Measurements from ENCODE around the gene DUSP23.

Gene DUSP23

DNA sequence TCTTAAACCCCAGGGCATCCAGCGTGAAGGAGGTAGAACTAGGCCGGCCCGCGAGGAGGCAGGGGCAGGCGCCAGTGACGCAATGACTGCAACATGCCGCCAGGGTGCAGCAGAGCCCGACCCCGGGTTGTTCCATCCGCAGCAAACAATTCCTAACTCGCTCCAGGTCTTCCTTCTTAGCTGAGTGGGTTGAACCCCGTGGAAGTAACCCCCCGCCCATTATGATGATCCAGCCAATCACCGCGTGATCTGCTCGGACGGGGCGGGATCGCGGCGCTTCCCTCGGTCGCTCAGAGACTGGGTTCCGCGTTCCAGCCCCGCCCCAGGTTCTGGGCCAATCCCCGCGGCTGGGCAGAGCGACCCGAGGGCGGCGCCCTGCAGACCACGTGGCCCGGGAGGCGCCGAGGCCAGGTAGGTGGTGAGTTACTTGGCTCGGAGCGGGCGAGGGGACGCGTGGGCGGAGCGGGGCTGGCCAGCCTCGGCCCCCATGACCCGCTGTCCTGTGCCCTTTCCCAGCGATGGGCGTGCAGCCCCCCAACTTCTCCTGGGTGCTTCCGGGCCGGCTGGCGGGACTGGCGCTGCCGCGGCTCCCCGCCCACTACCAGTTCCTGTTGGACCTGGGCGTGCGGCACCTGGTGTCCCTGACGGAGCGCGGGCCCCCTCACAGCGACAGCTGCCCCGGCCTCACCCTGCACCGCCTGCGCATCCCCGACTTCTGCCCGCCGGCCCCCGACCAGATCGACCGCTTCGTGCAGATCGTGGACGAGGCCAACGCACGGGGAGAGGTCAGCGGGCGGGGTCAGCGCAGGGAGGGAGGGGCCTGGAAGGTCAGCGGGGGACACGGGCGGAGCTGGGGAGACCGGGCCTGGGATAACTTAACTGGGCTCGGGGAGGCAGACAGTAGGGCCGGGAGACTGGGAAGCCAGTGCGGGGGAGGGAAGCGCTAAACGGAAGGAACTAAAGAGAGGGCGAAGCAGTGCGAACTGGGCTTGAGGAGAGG is at the start of gene DUSP23:
Gene DUSP23 (plus strand): TSS at position 380 of the 1,000 bp plus-strand sequence. CDS start 139 bp downstream, at position 519.
- peak; percentile 99 for DNase-seq

DNA sequence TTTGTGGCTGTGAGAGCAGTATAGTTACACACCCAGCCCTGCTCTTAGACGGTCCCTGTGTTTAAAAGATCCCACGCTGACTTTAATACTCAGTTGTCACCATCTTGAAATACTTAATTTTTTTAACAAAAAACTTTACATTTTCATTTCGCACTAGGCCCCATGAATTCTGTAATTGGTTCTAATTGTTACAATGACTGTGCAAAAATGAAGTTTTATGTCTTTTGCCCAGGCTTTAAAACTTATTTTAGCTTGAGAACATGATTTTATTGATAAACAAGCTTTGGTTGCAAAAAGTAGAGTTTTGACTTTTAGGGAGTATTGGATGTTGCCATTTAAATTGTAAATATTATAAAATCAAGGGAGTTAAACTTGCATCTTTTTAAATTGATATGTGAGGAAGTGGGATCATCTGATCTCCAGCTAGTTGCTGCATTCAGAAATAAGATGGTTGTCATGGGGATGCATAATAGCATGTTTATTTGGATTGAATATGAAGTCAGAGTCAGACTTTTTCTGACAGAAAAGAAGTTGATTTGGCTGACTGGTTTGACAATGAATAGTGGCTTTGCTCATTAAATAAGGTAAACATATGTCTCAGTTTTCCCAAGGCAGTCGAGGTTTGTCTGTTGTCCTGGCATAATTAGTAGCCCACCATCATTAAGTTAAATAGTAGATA is 43.4 kb upstream of the DUSP23 start:
- no peak for DNase-seq

DNA sequence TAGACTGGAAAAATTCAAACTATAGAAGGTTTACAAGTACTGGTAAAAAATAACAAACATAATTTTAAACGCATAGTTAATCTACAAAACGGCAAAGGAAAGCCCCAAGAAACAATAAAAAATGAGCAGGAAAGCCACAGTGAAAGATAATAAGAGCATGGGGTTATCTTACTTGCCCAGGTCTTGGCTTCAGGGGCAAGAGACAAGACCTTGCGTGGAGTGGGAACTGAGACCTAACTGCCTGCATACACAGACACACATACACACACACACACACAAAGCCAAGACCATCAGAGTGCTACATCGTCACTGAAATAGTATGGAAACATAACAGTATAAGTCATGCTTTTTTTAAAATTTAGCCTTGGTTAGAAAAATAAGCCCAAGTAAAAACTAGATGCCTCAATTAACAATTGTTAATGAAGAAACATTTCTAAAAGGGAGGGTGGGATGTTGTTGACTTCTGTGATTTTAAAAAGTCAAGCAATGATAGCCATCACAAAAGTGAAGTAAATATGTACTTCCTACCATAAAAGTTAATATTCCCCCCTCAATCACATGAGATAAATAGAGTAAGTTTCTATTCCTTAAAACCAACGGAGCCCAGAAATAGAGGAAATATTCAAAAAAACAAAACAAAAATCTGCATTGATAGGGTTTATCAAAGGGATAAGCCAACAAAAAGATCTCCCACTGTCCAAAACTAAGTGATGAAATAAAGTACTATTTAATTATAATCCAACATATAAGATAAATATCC is 36.9 kb upstream of the DUSP23 start:
- peak; percentile 25 for DNase-seq

DNA sequence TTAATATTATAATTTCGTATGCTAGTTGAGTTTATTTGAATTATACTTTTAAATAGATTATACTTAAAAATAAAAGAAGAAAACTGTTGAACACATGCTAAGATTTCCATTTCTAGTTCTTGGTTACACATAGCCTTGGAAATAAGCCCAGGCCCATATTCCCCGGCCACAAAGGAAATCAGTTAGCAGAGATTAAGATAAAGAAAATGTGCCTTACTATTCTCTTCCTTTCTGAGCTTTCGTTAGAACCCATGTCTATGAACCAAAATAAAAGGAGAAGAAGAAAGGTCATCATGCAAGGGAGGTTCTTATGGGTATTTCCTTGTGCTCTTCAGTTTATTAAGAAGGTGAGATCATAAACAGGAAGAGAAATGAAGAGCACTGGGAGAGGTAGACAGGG is 34.1 kb upstream of the DUSP23 start:
- no peak for DNase-seq

DNA sequence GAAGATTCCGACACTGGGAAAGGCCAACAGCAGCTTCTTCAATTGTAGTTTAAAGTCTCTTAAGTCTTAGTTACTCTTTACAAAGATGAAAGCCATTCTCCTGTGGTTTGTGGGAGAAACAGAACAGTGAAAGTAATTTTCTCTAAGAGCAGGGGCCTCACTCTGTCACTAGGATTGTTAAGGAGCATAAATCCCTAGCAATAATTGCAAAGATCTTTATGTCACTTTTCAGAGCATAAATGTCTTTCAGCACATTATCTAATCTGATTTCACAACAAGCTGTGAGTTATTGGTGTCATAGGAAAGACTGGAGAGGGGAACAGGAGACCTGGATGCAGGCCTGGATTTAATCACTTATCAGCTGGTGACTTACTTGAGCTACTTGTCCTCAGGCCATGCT is 32.4 kb upstream of the DUSP23 start:
- DNase-seq = no peak

DNA sequence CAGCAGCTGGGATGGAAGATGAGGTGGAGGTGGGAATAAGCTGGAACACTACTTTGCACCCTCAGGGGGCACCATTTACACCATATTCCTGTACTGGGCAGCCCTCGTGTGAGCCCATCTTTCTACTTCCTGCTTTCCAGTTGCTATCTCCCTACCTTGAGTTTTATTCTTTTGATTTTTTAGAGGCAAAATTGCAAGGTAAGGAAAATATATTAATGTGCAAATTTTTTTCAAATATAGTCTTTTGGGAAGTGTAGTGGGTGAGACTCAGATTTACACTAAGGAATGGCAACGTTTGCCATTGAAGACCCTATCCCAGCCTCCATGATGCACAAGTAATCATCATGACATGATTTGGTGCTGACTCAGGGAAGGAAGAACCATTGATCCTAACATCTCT is 31.1 kb upstream of the DUSP23 start:
- no peak for DNase-seq

DNA sequence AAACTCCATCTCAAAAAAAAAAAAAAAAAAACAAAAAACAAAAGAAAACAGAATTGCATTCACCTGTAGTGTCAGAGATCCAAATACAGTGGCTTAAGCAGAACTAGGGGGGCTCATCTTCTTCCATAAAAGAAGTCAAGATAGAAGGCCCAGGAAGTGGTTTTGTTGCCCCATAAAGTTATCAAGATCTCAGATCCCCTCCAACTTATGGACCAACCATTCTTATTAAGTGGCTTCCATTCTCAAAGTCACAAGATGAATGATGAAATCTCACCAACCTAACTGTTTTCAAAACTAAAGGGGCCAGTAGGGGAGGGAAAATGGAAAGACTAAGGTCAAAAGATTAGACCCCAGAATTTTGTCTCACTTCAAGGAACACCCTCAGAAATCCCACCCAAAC is 30.1 kb upstream of the DUSP23 start:
- no peak for DNase-seq

DNA sequence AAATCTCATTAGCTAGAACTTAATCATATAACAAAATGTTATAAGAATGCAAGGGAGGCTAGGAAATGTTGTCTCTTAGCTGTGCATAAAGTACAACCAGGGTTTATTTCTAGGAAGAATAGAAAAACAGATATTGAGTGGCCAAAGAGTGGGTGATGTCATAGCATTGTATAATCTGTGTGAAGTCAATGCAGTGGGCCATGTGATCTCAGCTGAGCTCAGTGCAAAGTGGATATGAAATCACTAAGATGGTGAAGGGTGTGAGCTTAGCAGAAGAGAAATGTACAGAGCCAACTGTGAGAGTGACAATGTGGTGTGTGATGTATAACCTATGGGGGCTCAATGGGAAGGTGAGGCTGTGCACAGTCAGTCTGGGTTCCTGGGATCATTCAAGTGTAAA is 29.7 kb upstream of the DUSP23 start:
- peak; percentile 33 for DNase-seq

DNA sequence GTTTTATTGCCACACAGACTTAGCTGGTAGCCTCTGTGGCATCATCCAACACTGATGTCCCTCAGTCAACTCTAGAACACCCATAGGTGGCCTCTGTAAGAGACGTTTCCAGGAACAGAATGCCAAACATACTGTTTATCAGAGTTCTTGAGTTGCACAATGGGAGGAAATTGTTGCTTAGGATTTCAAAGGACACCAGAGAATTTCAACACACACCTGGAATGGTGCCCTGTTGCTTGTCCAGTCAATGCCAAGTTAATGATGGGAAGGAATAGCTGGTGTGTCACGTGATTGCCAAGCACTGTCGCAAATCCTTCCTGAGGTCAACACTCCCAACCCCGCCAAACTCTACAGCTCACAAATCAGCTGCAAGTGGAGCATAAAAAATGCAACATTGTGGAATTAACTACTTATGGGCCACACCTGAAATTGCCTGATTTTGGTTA is 28.6 kb upstream of the DUSP23 start:
- no peak for DNase-seq

DNA sequence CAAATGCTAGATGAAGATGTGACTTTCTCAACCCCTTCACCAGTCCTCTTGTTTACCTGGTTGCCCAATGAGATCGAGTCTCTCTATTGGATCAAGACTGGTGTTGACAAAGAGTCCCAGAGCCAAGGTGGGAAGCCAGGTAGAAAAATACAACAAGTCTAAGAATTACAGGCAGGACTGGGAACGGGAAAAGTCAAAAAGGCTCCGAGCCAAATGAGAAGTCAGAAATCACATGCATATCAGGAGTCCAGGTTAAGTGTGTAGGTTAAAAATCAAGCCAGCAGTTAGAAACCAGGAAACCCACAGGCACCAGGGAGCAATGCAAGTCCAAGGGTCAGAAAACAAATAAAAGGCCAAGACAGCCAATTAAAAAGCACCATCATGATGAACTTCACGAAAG is 27.4 kb upstream of the DUSP23 start:
- DNase-seq = no peak

DNA sequence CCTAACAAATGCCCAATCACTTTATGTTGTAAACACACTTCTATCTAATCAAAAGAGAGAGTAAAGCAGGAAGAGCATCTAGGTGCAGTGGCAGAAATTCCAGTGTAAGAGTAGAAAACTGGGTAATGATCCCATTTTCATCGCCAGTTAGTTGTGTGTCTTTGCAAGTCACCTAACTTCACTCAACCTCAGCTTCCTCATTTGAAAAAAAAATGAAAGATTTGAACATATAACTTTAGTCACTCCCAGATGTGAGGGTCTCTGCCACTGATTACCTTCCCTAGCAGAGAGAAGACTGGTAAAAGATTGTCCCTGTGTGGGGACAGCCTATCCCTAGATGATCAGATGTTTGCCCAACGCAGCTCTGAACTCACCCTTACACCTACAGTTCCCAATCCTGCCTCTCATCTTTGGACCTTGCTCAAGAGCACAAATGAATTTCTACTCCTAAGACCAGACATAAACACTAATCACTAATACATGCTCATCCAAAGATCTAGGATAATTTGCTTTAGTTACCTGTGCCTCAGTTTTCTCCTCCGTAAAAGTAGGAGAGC is 25.2 kb upstream of the DUSP23 start:
- no peak for DNase-seq

DNA sequence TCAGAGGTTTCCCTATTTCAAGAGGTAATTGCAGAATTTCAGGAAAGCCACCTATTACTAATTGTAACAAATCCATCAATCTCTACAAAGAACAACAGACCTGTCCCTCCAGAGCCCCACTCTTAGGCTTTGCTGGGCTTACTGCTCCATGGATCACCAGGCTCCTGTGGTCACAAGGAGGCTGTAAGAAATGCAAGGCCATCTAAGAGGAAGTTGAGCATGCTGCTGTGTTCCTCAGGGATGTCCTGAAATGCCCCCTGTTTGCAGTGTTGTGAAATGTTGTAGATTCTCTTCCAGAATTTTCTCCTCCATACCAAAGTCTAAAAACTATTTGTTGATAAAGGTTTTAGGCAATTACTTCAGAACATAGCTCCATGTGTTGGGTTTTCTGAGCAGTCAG is 24.4 kb upstream of the DUSP23 start:
- peak; percentile 67 for DNase-seq

DNA sequence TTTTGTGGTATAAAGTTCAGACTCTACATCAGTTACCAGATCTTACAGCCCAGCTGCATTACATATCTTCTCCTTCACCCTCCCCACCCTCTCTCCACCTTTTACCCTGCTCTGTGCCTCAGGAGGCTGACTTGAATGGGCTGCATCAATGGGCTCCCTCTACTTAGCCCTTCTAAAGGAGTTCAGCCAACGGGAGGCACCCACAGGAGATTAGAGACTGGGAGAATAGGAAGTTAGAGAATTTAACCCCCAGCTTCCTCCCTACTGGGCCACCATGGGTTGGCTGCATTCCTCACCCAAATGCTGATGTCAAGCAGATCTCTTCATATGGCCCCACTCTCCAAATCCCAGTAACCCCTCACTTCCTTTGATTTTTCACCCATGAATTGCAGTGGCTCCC is 17.1 kb upstream of the DUSP23 start:
- no peak for DNase-seq

DNA sequence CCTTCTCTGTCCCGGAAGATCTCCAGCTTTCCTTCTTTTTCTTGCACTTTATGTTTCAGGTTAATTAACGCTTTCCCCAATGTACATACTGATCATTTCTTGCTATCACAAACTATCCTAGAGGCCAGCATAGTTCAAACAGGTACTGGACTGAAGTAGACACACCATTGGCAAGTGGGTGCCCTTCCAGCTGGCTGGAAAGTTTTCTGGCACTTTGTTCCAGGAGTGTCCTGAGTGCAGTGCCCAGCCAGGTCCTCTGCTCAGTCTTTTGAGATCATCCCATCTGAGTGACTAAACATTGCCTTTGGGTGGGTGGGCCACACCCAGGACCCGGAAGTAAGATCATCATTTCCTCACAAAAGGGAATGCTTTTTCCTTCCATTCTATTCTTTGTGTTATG is 15.0 kb upstream of the DUSP23 start:
- DNase-seq = no peak

DNA sequence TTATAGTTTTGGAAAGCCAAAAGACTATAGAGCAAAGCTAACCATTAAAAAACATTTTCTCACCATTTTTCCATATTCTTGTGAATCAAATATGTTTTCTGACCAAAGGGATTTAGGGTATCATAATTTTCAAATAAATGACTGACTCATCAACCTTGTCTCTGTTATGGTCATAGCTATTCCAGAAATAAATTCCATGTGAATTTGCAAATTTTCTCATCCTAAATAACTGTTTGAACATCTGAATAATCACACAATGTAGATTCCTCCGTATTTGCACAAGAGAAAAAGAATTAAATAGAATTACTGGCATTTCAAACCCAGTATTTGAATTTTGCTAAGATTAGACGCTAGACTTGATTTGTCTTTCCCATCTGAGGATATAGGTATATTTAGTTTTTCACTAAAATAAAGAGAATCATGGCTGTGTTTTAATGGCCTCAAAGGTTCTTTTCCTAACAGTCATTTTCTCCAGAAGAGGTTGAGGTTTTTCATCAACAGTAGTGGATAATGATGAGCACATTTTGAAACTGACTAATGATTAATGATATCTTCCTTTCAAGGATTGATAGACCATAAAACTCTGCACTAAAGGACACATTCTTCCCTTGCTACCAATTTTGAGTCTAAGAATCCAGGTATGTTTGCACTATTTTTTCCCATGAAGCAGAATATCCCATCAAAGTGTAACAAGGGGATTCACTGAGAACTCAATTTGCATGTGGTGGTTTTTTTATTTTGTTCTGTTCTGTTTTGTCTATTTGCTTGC is 9.5 kb upstream of the DUSP23 start:
- DNase-seq = no peak

DNA sequence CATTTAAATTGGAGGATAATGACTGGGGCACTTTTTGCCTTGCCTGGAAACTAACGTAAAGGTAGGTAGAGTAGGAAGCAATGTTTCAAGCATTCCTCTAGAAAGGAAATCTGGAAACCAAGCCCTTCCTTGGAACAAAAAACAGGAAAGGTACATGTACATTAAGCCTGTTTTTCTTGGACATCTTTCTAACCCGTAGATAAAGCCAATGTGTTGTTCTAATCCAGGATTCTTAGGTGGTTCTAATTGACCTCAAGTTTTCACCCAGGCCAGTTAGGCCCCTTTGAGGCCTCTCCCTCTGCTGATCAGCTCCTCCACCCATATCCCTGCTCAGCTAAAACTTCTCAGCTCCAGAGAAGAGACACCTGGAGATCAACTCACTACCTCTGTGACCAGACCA is 6.3 kb upstream of the DUSP23 start:
- no peak for DNase-seq

DNA sequence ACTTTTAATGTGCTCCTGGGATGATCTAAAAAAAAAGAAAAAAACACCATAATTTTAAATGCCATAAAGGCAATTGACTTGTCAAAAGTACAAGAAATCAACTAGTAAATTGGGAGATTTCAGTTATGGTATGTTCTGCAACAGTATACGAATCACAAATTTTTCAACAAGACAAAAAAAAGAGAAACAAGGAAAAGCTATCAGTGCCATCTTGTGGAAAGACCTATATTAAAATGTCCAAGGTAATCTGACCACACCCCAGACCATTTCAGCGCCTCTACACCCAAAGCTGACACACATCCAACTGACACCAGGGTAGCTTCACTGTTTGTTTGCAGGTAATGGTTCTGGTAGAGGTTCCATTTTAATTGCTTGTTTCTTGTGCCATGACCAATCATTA is 5.0 kb upstream of the DUSP23 start:
- DNase-seq = no peak

DNA sequence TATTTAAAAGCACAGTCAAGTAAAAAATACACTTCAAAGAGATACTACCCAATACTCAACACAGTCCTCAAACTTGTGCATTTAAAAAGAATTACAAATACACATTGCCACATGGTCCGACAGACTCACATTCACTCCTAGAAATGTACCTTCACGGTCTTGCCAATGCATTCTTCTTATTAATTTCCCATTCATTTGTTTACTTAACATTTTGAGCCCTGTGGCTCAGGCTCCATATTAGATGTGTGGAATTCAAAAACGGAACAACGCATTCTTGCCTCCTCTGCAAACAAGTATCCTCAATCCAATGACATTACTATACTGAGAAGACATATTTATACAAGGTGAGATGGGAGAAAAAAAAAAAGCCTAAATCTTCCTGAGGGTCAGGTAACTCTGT is 2.5 kb upstream of the DUSP23 start:
- no peak for DNase-seq

DNA sequence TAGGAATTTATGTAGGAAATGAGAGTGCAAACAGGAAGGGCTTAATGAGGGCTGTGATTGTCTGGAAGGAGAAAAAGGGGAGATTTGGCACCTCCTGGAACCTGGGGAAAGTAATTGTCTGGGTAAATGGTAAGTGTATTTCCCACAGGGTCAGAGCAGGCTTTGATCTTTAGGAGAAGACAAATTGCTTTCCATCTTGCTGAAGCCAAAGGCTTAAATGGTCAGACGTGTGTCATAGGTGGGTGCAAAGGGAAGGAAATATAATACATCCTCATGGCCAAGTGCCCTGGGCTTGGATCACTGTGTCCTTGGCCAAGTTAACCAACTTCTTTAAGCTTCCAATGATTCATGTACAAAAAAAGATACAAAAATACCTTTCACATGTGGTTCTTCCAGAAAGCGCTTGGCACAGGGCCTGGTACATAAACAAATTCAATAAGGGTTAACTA is 1.3 kb upstream of the DUSP23 start:
- no peak for DNase-seq

DNA sequence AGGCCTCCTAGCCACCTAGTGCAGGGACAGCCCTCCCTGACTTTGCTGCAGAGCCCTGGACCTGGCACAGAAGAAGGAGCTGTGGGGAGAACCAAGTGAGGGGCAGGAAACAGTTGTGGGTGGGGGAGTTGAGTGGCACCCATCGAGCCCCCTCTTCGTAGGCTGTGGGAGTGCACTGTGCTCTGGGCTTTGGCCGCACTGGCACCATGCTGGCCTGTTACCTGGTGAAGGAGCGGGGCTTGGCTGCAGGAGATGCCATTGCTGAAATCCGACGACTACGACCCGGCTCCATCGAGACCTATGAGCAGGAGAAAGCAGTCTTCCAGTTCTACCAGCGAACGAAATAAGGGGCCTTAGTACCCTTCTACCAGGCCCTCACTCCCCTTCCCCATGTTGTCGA is 1.2 kb downstream of the DUSP23 start:
- no peak for DNase-seq

DNA sequence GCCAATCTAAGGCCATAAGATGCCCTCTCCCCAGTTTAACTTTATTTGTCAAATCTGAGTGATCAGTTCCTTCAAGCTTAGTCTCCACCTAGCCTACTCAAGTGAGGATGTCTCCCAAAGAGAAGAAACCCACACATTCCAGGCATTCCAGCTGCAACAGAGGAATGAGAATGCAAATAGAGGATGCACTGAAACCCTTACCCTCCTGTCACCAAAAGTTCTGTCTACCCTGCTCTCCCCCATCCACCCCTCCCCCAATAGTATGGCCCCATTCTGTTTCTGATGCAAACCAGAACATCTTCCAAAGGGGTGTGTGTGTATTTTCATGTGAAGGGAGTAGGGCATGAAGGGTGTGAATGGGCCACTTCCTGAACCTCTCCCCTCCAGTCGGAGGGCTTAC is 3.0 kb downstream of the DUSP23 start:
- DNase-seq = no peak

DNA sequence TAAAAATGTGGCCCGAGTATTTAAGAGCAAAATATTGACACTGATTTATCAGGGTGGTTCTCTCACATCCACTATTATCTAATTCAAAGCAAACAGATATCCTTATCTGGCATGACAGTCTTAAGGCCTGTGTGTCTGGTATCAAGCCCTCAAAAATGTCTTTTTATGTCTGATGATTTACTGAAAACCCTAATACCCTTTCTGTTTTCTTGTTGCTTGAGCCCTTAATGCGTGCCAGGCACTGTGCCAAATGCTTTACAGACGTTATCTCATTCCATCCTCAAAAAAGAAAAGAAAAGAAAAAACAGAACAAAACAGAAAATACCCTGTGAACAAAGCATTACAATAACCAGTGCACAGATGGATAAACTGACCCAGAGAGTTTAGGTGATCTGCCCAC is 5.7 kb downstream of the DUSP23 start:
- no peak for DNase-seq

Measured in suppressor macrophage treated with lipopolysaccharide for 4 hours (primary cell).